ENCODE measurements around the gene LRMDA. TPM values are rescaled to one million over a fixed set of nuclear protein-coding genes. Genes with fewer than 3 reads are reported as not detected.

The LRMDA gene
- total and polyA plus RNA-seq, 10 of the 15 experiments (the other 5 are each of a cell fraction or from before 2014, with no cell fraction given): 0.07 to 0.54 (median 0.29) TPM; not detected in 4

GRCh38 chr10:75974080-75974479 lies 542.7 kb downstream of the LRMDA start (continued):
- no peak for TF ChIP-seq RFX5 (IDR thresholded peaks at IDR 0.05; ENCODE audit: low read depth, low read length)

GRCh38 chr10:75976681-75977080 lies 545.3 kb downstream of the LRMDA start:
- ChIA-PET CTCF (interaction anchor here (0.6 to 1.7 kb wide), 3 partner anchors 9 to 284 kb away, joined by 3 to 5 read pairs (median 4); no protein-coding TSS in a partner anchor), POLR2A (interaction anchor here (0.6 kb wide), 1 partner anchor 327 kb away, joined by 5 read pairs; no protein-coding TSS in a partner anchor), RAD21 (ENCODE audit: unreplicated experiment) (no interaction called here), SMC1A (ENCODE audit: uncharacterized antibody, unreplicated experiment) (no interaction called here)
- no peaks in the 10 kb centered on the region for H3K36me3 ChIP-seq (ENCODE audit: control insufficient read depth in 2 of 2, insufficient read depth in 2 of 2, low read length in 1 of 2)
- no peak overlapping the region for H3K4me3 ChIP-seq
- H3K4me1 ChIP-seq (ENCODE audit: control insufficient read depth, insufficient read depth, low read length): no peaks in the 10 kb centered on the region
- FAIRE-seq (no peak), DNase-seq (ENCODE audit: low read depth, low spot score) (no peak), ATAC-seq (no peak)
- H3K4me2 ChIP-seq (ENCODE audit: control insufficient read depth, insufficient read depth): no peak overlapping the region
- H3K27me3 ChIP-seq (replicated peaks in 1 of 2; ENCODE audit: control insufficient read depth in 2 of 2, insufficient read depth in 2 of 2, low read length in 1 of 2): no peaks in the 10 kb centered on the region; a peak in 1 of 4 replicates
- in situ Hi-C loops (cut with MboI): no loop called here
- no peak overlapping the region for H3K9ac ChIP-seq (ENCODE audit: control insufficient read depth, insufficient read depth, low read length)
- H4K20me1 ChIP-seq (ENCODE audit: control insufficient read depth, insufficient read depth): no peaks in the 10 kb centered on the region
- no TSS peak for BruUV-seq (replicated peaks)
- no peak overlapping the region for H2AFZ ChIP-seq (ENCODE audit: control insufficient read depth, low read depth, low read length)
- H3K9me3 ChIP-seq (replicated peaks; ENCODE audit: control insufficient read depth, insufficient read depth, low read length): no peaks in the 10 kb centered on the region
- no peaks in the 10 kb centered on the region for H3K79me2 ChIP-seq (ENCODE audit: control insufficient read depth, insufficient read depth, low read length)
- H3K27ac ChIP-seq (ENCODE audit: control insufficient read depth, insufficient read depth): no peak overlapping the region
- WGBS (ENCODE audit: insufficient coverage, insufficient replicate concordance, low lambda C conversion rate, missing lambda C conversion rate): 10% methylated on average over 3 of the region's 3 CpGs
- intact Hi-C loops (cut with micrococcal nuclease; ENCODE audit: unreplicated experiment): no loop called here
- no peak for TF ChIP-seq NFYB (IDR thresholded peaks at IDR 0.05; ENCODE audit: insufficient read depth, low read depth, low read length)
- TF ChIP-seq WRNIP1 (IDR thresholded peaks at IDR 0.05; ENCODE audit: borderline replicate concordance, low read depth, low read length): no peak
- TF ChIP-seq, protein P1, sequence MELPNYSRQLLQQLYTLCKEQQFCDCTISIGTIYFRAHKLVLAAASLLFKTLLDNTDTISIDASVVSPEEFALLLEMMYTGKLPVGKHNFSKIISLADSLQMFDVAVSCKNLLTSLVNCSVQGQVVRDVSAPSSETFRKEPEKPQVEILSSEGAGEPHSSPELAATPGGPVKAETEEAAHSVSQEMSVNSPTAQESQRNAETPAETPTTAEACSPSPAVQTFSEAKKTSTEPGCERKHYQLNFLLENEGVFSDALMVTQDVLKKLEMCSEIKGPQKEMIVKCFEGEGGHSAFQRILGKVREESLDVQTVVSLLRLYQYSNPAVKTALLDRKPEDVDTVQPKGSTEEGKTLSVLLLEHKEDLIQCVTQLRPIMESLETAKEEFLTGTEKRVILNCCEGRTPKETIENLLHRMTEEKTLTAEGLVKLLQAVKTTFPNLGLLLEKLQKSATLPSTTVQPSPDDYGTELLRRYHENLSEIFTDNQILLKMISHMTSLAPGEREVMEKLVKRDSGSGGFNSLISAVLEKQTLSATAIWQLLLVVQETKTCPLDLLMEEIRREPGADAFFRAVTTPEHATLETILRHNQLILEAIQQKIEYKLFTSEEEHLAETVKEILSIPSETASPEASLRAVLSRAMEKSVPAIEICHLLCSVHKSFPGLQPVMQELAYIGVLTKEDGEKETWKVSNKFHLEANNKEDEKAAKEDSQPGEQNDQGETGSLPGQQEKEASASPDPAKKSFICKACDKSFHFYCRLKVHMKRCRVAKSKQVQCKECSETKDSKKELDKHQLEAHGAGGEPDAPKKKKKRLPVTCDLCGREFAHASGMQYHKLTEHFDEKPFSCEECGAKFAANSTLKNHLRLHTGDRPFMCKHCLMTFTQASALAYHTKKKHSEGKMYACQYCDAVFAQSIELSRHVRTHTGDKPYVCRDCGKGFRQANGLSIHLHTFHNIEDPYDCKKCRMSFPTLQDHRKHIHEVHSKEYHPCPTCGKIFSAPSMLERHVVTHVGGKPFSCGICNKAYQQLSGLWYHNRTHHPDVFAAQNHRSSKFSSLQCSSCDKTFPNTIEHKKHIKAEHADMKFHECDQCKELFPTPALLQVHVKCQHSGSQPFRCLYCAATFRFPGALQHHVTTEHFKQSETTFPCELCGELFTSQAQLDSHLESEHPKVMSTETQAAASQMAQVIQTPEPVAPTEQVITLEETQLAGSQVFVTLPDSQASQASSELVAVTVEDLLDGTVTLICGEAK (IDR thresholded peaks at IDR 0.05; ENCODE audit: borderline replicate concordance): no peak
- TF ChIP-seq SIN3A (IDR thresholded peaks at IDR 0.05; ENCODE audit: low read depth, low read length): no peak
- TF ChIP-seq SKIL (IDR thresholded peaks at IDR 0.05; ENCODE audit: low read depth, poor library complexity, severe bottlenecking): no peak
- TF ChIP-seq ATF2 (IDR thresholded peaks at IDR 0.05; ENCODE audit: low read length): no peak
- TF ChIP-seq ATF7 (IDR thresholded peaks at IDR 0.05; ENCODE audit: low read depth): no peak
- no peak for TF ChIP-seq KLF5 (IDR thresholded peaks at IDR 0.05; ENCODE audit: partially characterized antibody)
- TF ChIP-seq SIX5 (IDR thresholded peaks at IDR 0.05; ENCODE audit: low read depth, low read length, severe bottlenecking): no peak
- no peak for TF ChIP-seq BCLAF1 (IDR thresholded peaks at IDR 0.05)
- TF ChIP-seq NFIC (IDR thresholded peaks at IDR 0.05; ENCODE audit: low read depth, low read length): no peak

All from GM12878 (cell line).